HCT116 (cell line): ENCODE data around the gene IGSF6. TPM values are rescaled to one million over a fixed set of nuclear protein-coding genes. Genes with fewer than 3 reads are reported as not detected.

Source experiments
- ATAC-seq: fragments of 200-7000 bp; cut with Tn5 transposase; 2 replicates; pipeline ENCODE4 v1.9.1; 2020; ENCODE audit warnings: mild to moderate bottlenecking, moderate library complexity
- BruUV-seq: library from RNA; stranded (reverse); fragments of 400-500 nt; replicated peaks from 2 replicates; lab custom pipeline; 2021; lab: Mats Ljungman, UMichigan
- CTCF ChIA-PET: fragments of 300-600 bp; sonication (Branson Sonifier 250); formaldehyde crosslinking; loops from one replicate; lab custom pipeline; 2021; ENCODE audit warnings: antibody characterized with exemption; lab: Charles Lee
- POLR2A ChIA-PET: fragments of 300-600, 350-600 bp; sonication (Branson Sonifier 250); formaldehyde crosslinking; loops from one replicate; lab custom pipeline; 2021; ENCODE audit warnings: antibody characterized with exemption; lab: Charles Lee
- RAD21 ChIA-PET, 2 experiments: fragments of 300-600 bp; sonication (Branson Sonifier 250); formaldehyde crosslinking; loops; one replicate each; lab custom pipeline; 2023; ENCODE audit warnings: low total read pairs in 2 of 2; ENCODE audit not compliant: uncharacterized antibody in 2 of 2, unreplicated experiment in 2 of 2, low non-redundant PET in 1 of 2; lab: Charles Lee
- DNase-seq: peaks from one replicate; pipeline ENCODE4 v3.0.0-alpha.2; 2010; ENCODE audit warnings: low read depth, low spot score
- H2AFZ ChIP-seq: fragments of 200-600 bp; shearing (Covaris generic), sonication (generic); 2 replicates; pipeline ENCODE4 v1.6.1; 2017; ENCODE audit warnings: low read depth, mixed run types, mixed read lengths, antibody characterized with exemption, low read length; ENCODE audit not compliant: poor library complexity, severe bottlenecking
- H3K27ac ChIP-seq: 2 replicates; pipeline ENCODE4 v1.5.1; 2012; ENCODE audit warnings: low read depth, low read length
- H3K27me3 ChIP-seq: fragments of 200-600 bp; sonication (generic); 2 replicates; pipeline ENCODE4 v1.6.1; 2016; ENCODE audit warnings: mixed run types, low read length, mixed read lengths; ENCODE audit not compliant: insufficient read depth
- H3K36me3 ChIP-seq, 2 experiments: fragments of 200-500 bp in 1 of 2; fragments of 200-600 bp in 1 of 2; sonication (Bioruptor generic) in 1 of 2; sonication (generic) in 1 of 2; 2 replicates each; pipeline versions ENCODE4 v1.5.1 to v1.6.1; 2014 to 2016; ENCODE audit warnings: low read length in 2 of 2, inconsistent platforms in 1 of 2, mixed read lengths in 1 of 2, mixed run types in 1 of 2; ENCODE audit not compliant: insufficient read depth in 2 of 2, control insufficient read depth in 1 of 2
- H3K4me1 ChIP-seq, 2 experiments: fragments of 200-600 bp in 1 of 2; sonication (generic) in 1 of 2; 2 replicates each; pipeline versions ENCODE4 v1.5.1 to v1.6.1; 2012 to 2017; ENCODE audit warnings: low read length in 2 of 2, inconsistent platforms in 1 of 2, mild to moderate bottlenecking in 1 of 2, mixed read lengths in 1 of 2, mixed run types in 1 of 2, moderate library complexity in 1 of 2; ENCODE audit not compliant: insufficient read depth in 2 of 2, control insufficient read depth in 1 of 2
- H3K4me2 ChIP-seq: fragments of 200-600 bp; sonication (generic); 2 replicates; pipeline ENCODE4 v1.6.1; 2017; ENCODE audit warnings: mixed run types, low read length, mixed read lengths
- H3K4me3 ChIP-seq, 2 experiments: fragments of 200-600 bp in 1 of 2; sonication (generic) in 1 of 2; replicated peaks in 1 of 2; 2 replicates each; pipeline ENCODE4 v1.5.1; 2011 to 2016; ENCODE audit warnings: low read length in 2 of 2, control low read depth in 1 of 2, low read depth in 1 of 2, mild to moderate bottlenecking in 1 of 2, mixed read lengths in 1 of 2, mixed run types in 1 of 2
- H3K79me2 ChIP-seq: fragments of 200-600 bp; sonication (generic); 2 replicates; pipeline ENCODE4 v1.6.1; 2017; ENCODE audit warnings: mild to moderate bottlenecking, mixed run types, low read length, moderate library complexity, mixed read lengths; ENCODE audit not compliant: insufficient read depth
- H3K9ac ChIP-seq: fragments of 200-600 bp; sonication (generic); 2 replicates; pipeline ENCODE4 v1.6.1; 2016; ENCODE audit warnings: low read length, mixed read lengths
- H3K9me2 ChIP-seq: fragments of 200-600 bp; sonication (generic), shearing (Covaris generic); 2 replicates; pipeline ENCODE4 v1.6.1; 2017; ENCODE audit warnings: mixed run types, mild to moderate bottlenecking, moderate library complexity; ENCODE audit not compliant: insufficient read depth
- H3K9me3 ChIP-seq, 2 experiments: fragments of 200-500 bp in 1 of 2; fragments of 200-600 bp in 1 of 2; sonication (Bioruptor generic) in 1 of 2; sonication (generic) in 1 of 2; 2 replicates each; pipeline ENCODE4 v1.6.1; 2014 to 2017; ENCODE audit warnings: low read length in 2 of 2, mixed read lengths in 2 of 2, inconsistent platforms in 1 of 2, low read depth in 1 of 2, mild to moderate bottlenecking in 1 of 2, mixed run types in 1 of 2, moderate library complexity in 1 of 2; ENCODE audit not compliant: control insufficient read depth in 1 of 2, insufficient read depth in 1 of 2
- H4K20me1 ChIP-seq: fragments of 200-600 bp; sonication (generic), shearing (Covaris generic); 2 replicates; pipeline ENCODE4 v1.6.1; 2017; ENCODE audit warnings: mixed run types, mild to moderate bottlenecking, moderate library complexity; ENCODE audit not compliant: insufficient read depth
- ATF3 ChIP-seq: IDR thresholded peaks from 2 replicates; pipeline ENCODE4 v1.6.1; 2012
- CBX3 ChIP-seq: IDR thresholded peaks from 2 replicates; pipeline ENCODE4 v1.6.1; 2012; ENCODE audit warnings: low read depth
- CEBPB ChIP-seq: IDR thresholded peaks from 2 replicates; pipeline ENCODE4 v1.6.1; 2012; ENCODE audit warnings: low read depth
- EGR1 ChIP-seq: IDR thresholded peaks from 2 replicates; pipeline ENCODE4 v1.6.1; 2012; ENCODE audit warnings: low read depth
- EZH2 ChIP-seq: fragments of 200-600 bp; sonication (generic); IDR thresholded peaks from 2 replicates; pipeline ENCODE4 v1.6.1; 2017; ENCODE audit warnings: antibody characterized with exemption, mixed run types
- FOSL1 ChIP-seq: IDR thresholded peaks from 2 replicates; pipeline ENCODE4 v1.6.1; 2012; ENCODE audit warnings: low read depth
- JUND ChIP-seq: IDR thresholded peaks from 2 replicates; pipeline ENCODE4 v1.6.1; 2012
- MAX ChIP-seq: IDR thresholded peaks from 2 replicates; pipeline ENCODE4 v1.6.1; 2012
- POLR2A ChIP-seq: IDR thresholded peaks from 2 replicates; pipeline ENCODE4 v1.7.0; 2011; ENCODE audit warnings: borderline replicate concordance; ENCODE audit not compliant: insufficient read depth, insufficient read length; ENCODE audit errors: extremely low read depth
- POLR2AphosphoS5 ChIP-seq: IDR thresholded peaks from 2 replicates; pipeline ENCODE4 v1.6.1; 2011; ENCODE audit warnings: mild to moderate bottlenecking, low read depth, low read length, moderate library complexity
- RAD21 ChIP-seq: IDR thresholded peaks from 2 replicates; pipeline ENCODE4 v1.6.1; 2012; ENCODE audit warnings: low read depth, mild to moderate bottlenecking
- SIN3A ChIP-seq: IDR thresholded peaks from 2 replicates; pipeline ENCODE4 v1.6.1; 2012; ENCODE audit warnings: low read depth
- SP1 ChIP-seq: IDR thresholded peaks from 2 replicates; pipeline ENCODE4 v1.6.1; 2012; ENCODE audit warnings: low read depth
- SRF ChIP-seq: IDR thresholded peaks from 2 replicates; pipeline ENCODE4 v1.6.1; 2012; ENCODE audit warnings: low read depth
- TCF7L2 ChIP-seq: IDR thresholded peaks from 2 replicates; pipeline ENCODE4 v1.7.0; 2011; ENCODE audit warnings: borderline replicate concordance, inconsistent platforms; ENCODE audit not compliant: insufficient read depth, insufficient read length; ENCODE audit errors: extremely low read depth
- ZFX ChIP-seq: fragments of 450-650 bp; IDR thresholded peaks from 2 replicates; pipeline ENCODE4 v1.6.1; 2017
- intact Hi-C: fragments of 100-400 bp; cut with micrococcal nuclease; formaldehyde crosslinking; loops from 2 replicates; pipeline ENCODE4 v1.10.0; 2022
- total RNA-seq: library from RNA; stranded (reverse); gene quantifications from one replicate; pipeline ENCODE4 v1.2.1, GENCODE V29; 2021; ENCODE audit not compliant: unreplicated experiment
- TF ChIP-seq, protein P1 (sequence below), 3 experiments: fragments of 200-600 bp in 1 of 3; sonication (generic) in 1 of 3; IDR thresholded peaks in 2 of 3; conservative IDR thresholded peaks in 1 of 3; 2 replicates each; pipeline ENCODE4 v1.5.1; 2012 to 2017; ENCODE audit warnings: low read depth in 2 of 3, low read length in 2 of 3, antibody characterized with exemption in 1 of 3, borderline replicate concordance in 1 of 3, control low read depth in 1 of 3, mild to moderate bottlenecking in 1 of 3, mixed read lengths in 1 of 3, mixed run types in 1 of 3, moderate library complexity in 1 of 3; ENCODE audit not compliant: insufficient read depth in 1 of 3

IGSF6 gene
- total RNA-seq, 1 experiment from 2014 or later, result not detected

- Histone ChIP-seq H3K9me2 (no peaks in the 10 kb centered on the region), H3K4me2 (no peak overlapping the region), H3K36me3 (no peaks in the 10 kb centered on the region), H2AFZ (no peak overlapping the region), H4K20me1 (no peaks in the 10 kb centered on the region), H3K9ac (no peak overlapping the region), H3K4me1 (peaks cover 0 to 12% of the 10 kb centered on the region in 2 experiments; a peak in 2 of 4 replicates), H3K79me2 (peaks cover 23% of the 10 kb centered on the region), H3K27ac (no peak overlapping the region), H3K27me3 (no peaks in the 10 kb centered on the region), H3K9me3 (no peaks in the 10 kb centered on the region), H3K4me3 (no peak overlapping the region)
- TF ChIP-seq TCF7L2, result no peak
- TF ChIP-seq RAD21, result no peak
- no peak for TF ChIP-seq FOSL1
- no peak for TF ChIP-seq POLR2A
- no peak for TF ChIP-seq JUND
- no peak for TF ChIP-seq POLR2AphosphoS5
- TF ChIP-seq EGR1, result no peak
- TF ChIP-seq CEBPB, result no peak
- no peak for TF ChIP-seq MAX
- TF ChIP-seq ZFX, result no peak
- DNase-seq (no peak), ATAC-seq (no peak)
- ChIA-PET CTCF (no interaction called here), RAD21 (no interaction called here), POLR2A (no interaction called here)
- no TSS peak for BruUV-seq
- intact Hi-C loops, result no loop called here
Observed at GRCh38 chr16:21597561-21598030, 54.8 kb downstream of the IGSF6 start.

DNA sequence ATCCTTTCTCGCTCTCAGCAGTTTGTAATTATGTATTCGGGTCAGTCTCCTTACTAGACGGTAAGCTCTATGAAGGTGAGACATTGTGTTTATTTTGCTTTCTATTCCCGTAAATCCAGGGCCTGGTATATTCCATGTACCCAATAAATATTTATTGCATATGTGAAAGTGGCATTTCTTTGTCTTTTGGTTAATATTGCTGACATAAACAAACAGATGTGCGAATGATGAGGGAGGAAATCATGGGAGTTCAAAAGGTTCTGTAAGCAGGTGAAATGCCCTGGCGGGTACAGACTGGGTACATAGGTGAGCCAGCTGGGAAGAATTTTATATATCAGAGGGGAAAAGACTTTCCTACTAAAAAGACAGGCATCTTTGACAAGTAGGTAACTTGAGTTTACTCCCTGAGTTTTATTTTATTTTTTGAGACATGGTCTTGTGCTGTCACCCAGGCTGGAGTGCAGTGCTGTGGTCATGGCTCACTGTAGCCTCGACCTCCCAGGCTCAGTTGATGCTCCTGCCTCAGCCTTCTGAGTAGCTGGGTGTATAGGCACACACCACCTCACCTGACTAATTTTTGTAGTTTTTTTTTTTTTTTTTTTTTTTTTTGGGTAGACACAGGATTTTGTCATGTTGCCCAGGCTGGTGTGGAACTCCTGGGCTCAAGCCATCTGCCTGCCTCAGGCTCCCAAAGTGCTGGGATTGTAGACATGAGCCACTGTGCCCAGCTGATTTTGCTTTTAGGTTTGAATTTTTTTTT lies 58.7 kb downstream of the IGSF6 start:
- CTCF ChIA-PET, result no interaction called here
- H3K4me1 ChIP-seq, result peaks cover 0 to 2% of the 10 kb centered on the region in 2 experiments; a peak in 1 of 4 replicates
- RAD21 ChIA-PET, result no interaction called here
- no peaks in the 10 kb centered on the region for H3K36me3 ChIP-seq
- no peaks in the 10 kb centered on the region for H3K9me2 ChIP-seq
- no peak for DNase-seq
- no TSS peak for BruUV-seq
- H3K9me3 ChIP-seq, result no peaks in the 10 kb centered on the region
- H3K9ac ChIP-seq, result no peak overlapping the region
- no peak for TF ChIP-seq POLR2A
- no peak for TF ChIP-seq SP1
- no peak for TF ChIP-seq ZFX
- TF ChIP-seq EZH2, result no peak
- no peak for TF ChIP-seq CBX3
- no peak for TF ChIP-seq ATF3
- no peak for TF ChIP-seq EGR1
- TF ChIP-seq, protein P1, sequence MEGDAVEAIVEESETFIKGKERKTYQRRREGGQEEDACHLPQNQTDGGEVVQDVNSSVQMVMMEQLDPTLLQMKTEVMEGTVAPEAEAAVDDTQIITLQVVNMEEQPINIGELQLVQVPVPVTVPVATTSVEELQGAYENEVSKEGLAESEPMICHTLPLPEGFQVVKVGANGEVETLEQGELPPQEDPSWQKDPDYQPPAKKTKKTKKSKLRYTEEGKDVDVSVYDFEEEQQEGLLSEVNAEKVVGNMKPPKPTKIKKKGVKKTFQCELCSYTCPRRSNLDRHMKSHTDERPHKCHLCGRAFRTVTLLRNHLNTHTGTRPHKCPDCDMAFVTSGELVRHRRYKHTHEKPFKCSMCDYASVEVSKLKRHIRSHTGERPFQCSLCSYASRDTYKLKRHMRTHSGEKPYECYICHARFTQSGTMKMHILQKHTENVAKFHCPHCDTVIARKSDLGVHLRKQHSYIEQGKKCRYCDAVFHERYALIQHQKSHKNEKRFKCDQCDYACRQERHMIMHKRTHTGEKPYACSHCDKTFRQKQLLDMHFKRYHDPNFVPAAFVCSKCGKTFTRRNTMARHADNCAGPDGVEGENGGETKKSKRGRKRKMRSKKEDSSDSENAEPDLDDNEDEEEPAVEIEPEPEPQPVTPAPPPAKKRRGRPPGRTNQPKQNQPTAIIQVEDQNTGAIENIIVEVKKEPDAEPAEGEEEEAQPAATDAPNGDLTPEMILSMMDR (IDR thresholded peaks at IDR 0.05 in 2 of 3, conservative IDR thresholded peaks at IDR 0.05 in 1 of 3; ENCODE audit: borderline replicate concordance in 1 of 3, insufficient read depth in 1 of 3, low read depth in 2 of 3, low read length in 2 of 3), result no peak
- TF ChIP-seq TCF7L2, result no peak
- no peak for TF ChIP-seq SRF
- TF ChIP-seq SIN3A, result no peak
- no peak overlapping the region for H2AFZ ChIP-seq
- no peaks in the 10 kb centered on the region for H3K27me3 ChIP-seq
- intact Hi-C loops, result no loop called here
- no peak overlapping the region for H3K4me2 ChIP-seq
- POLR2A ChIA-PET, result no interaction called here
- no peaks in the 10 kb centered on the region for H4K20me1 ChIP-seq
- ATAC-seq, result no peak
- no peak overlapping the region for H3K27ac ChIP-seq
- H3K79me2 ChIP-seq, result no peaks in the 10 kb centered on the region
- H3K4me3 ChIP-seq, result no peak overlapping the region
